ENCODE data around the gene RNF217.
"Not testable (repeated sequence)": the region's sequence is repeated elsewhere in the genome, so short reads cannot be mapped to it uniquely, and the experiment has no call there.

RNF217 gene

GRCh38 chr6:125013938-125014660 lies 51.9 kb downstream of the RNF217 start:
- H3K4me3 Mint-ChIP-seq = no peak overlapping the region
- H3K27ac Mint-ChIP-seq = peak overlapping the region; percentile 24
- H3K9me3 Mint-ChIP-seq = no peaks in the 10 kb centered on the region
- peaks cover 3% of the 10 kb centered on the region for H3K4me1 Mint-ChIP-seq
- peaks cover 1% of the 10 kb centered on the region for H3K27me3 Mint-ChIP-seq
- H3K36me3 Mint-ChIP-seq = no peaks in the 10 kb centered on the region

GRCh38 chr6:125014661-125014957 lies 52.4 kb downstream of the RNF217 start:
- no peaks in the 10 kb centered on the region for H3K36me3 Mint-ChIP-seq
- peaks cover 3% of the 10 kb centered on the region for H3K4me1 Mint-ChIP-seq
- no peaks in the 10 kb centered on the region for H3K9me3 Mint-ChIP-seq
- H3K27ac Mint-ChIP-seq = no peak overlapping the region
- peaks cover 1% of the 10 kb centered on the region for H3K27me3 Mint-ChIP-seq
- no peak overlapping the region for H3K4me3 Mint-ChIP-seq

GRCh38 chr6:125015152-125015551 lies 52.9 kb downstream of the RNF217 start:
- Mint-ChIP-seq H3K27ac (no peak overlapping the region), H3K9me3 (no peaks in the 10 kb centered on the region), H3K4me1 (peaks cover 3% of the 10 kb centered on the region), H3K27me3 (peaks cover 1% of the 10 kb centered on the region), H3K36me3 (no peaks in the 10 kb centered on the region), H3K4me3 (no peak overlapping the region)

GRCh38 chr6:125018136-125018535 lies 55.9 kb downstream of the RNF217 start:
- no peak overlapping the region for H3K27ac Mint-ChIP-seq
- H3K27me3 Mint-ChIP-seq = peaks cover 1% of the 10 kb centered on the region
- H3K9me3 Mint-ChIP-seq = no peaks in the 10 kb centered on the region
- no peaks in the 10 kb centered on the region for H3K36me3 Mint-ChIP-seq
- H3K4me1 Mint-ChIP-seq = peaks cover 3% of the 10 kb centered on the region
- H3K4me3 Mint-ChIP-seq = no peak overlapping the region

GRCh38 chr6:125019281-125019680 lies 57.0 kb downstream of the RNF217 start:
- H3K4me3 Mint-ChIP-seq = no peak overlapping the region
- peaks cover 1% of the 10 kb centered on the region for H3K27me3 Mint-ChIP-seq
- H3K27ac Mint-ChIP-seq = no peak overlapping the region
- no peaks in the 10 kb centered on the region for H3K4me1 Mint-ChIP-seq
- H3K9me3 Mint-ChIP-seq = no peaks in the 10 kb centered on the region
- no peaks in the 10 kb centered on the region for H3K36me3 Mint-ChIP-seq

- Mint-ChIP-seq H3K4me3 (no peak overlapping the region), H3K36me3 (no peaks in the 10 kb centered on the region), H3K4me1 (no peaks in the 10 kb centered on the region), H3K27ac (no peak overlapping the region), H3K9me3 (no peaks in the 10 kb centered on the region), H3K27me3 (peaks cover 1% of the 10 kb centered on the region)
These were observed 57.7 kb downstream of the RNF217 start for GRCh38 chr6:125019918-125020317.

- Mint-ChIP-seq H3K9me3 (no peaks in the 10 kb centered on the region), H3K4me3 (no peak overlapping the region), H3K36me3 (no peaks in the 10 kb centered on the region), H3K27me3 (peaks cover 1% of the 10 kb centered on the region), H3K27ac (no peak overlapping the region), H3K4me1 (no peaks in the 10 kb centered on the region)
These were observed 58.1 kb downstream of the RNF217 start for GRCh38 chr6:125020385-125020784.

GRCh38 chr6:125022391-125022989 lies 60.3 kb downstream of the RNF217 start:
- Mint-ChIP-seq H3K27ac (no peak overlapping the region), H3K9me3 (peaks cover 4% of the 10 kb centered on the region), H3K36me3 (no peaks in the 10 kb centered on the region), H3K4me1 (no peaks in the 10 kb centered on the region), H3K27me3 (peaks cover 4% of the 10 kb centered on the region), H3K4me3 (no peak overlapping the region)

GRCh38 chr6:125025164-125025854 lies 63.1 kb downstream of the RNF217 start:
- H3K4me1 Mint-ChIP-seq = no peaks in the 10 kb centered on the region

GRCh38 chr6:125027287-125027686 lies 65.0 kb downstream of the RNF217 start:
- H3K27ac Mint-ChIP-seq = no peak overlapping the region
- no peaks in the 10 kb centered on the region for H3K36me3 Mint-ChIP-seq
- peaks cover 5% of the 10 kb centered on the region for H3K27me3 Mint-ChIP-seq
- peaks cover 7% of the 10 kb centered on the region for H3K9me3 Mint-ChIP-seq
- H3K4me1 Mint-ChIP-seq = no peaks in the 10 kb centered on the region
- no peak overlapping the region for H3K4me3 Mint-ChIP-seq

More at GRCh38 chr6:125025164-125025854, 63.1 kb downstream of the RNF217 start:
- peaks cover 7% of the 10 kb centered on the region for H3K9me3 Mint-ChIP-seq
- no peak overlapping the region for H3K27ac Mint-ChIP-seq
- peaks cover 5% of the 10 kb centered on the region for H3K27me3 Mint-ChIP-seq
- H3K4me3 Mint-ChIP-seq = no peak overlapping the region
- no peaks in the 10 kb centered on the region for H3K36me3 Mint-ChIP-seq

GRCh38 chr6:125030969-125031368 lies 68.7 kb downstream of the RNF217 start:
- Mint-ChIP-seq H3K27me3 (peaks cover 5% of the 10 kb centered on the region), H3K27ac (no peak overlapping the region), H3K4me1 (no peaks in the 10 kb centered on the region), H3K4me3 (no peak overlapping the region), H3K36me3 (no peaks in the 10 kb centered on the region), H3K9me3 (peaks cover 7% of the 10 kb centered on the region)

GRCh38 chr6:125031385-125031784 lies 69.1 kb downstream of the RNF217 start:
- no peak overlapping the region for H3K27ac Mint-ChIP-seq
- H3K4me3 Mint-ChIP-seq = no peak overlapping the region
- peaks cover 5% of the 10 kb centered on the region for H3K27me3 Mint-ChIP-seq
- H3K36me3 Mint-ChIP-seq = no peaks in the 10 kb centered on the region
- peaks cover 7% of the 10 kb centered on the region for H3K9me3 Mint-ChIP-seq
- H3K4me1 Mint-ChIP-seq = no peaks in the 10 kb centered on the region

GRCh38 chr6:125034929-125035328 lies 72.7 kb downstream of the RNF217 start:
- H3K4me3 Mint-ChIP-seq, H3K27ac Mint-ChIP-seq, H3K27me3 Mint-ChIP-seq, H3K9me3 Mint-ChIP-seq, H3K36me3 Mint-ChIP-seq, H3K4me1 Mint-ChIP-seq: not testable (repeated sequence)

GRCh38 chr6:125036486-125036885 lies 74.2 kb downstream of the RNF217 start:
- H3K27ac Mint-ChIP-seq, H3K9me3 Mint-ChIP-seq, H3K4me3 Mint-ChIP-seq, H3K4me1 Mint-ChIP-seq, H3K36me3 Mint-ChIP-seq, H3K27me3 Mint-ChIP-seq: not testable (repeated sequence)

- Mint-ChIP-seq H3K9me3 (no peaks in the 10 kb centered on the region), H3K4me3 (no peak overlapping the region), H3K4me1 (no peaks in the 10 kb centered on the region)
These were observed 75.6 kb downstream of the RNF217 start for GRCh38 chr6:125037827-125038226.

GRCh38 chr6:125038925-125039324 lies 76.7 kb downstream of the RNF217 start:
- Mint-ChIP-seq H3K4me3 (no peak overlapping the region), H3K27me3 (peaks cover 2% of the 10 kb centered on the region), H3K27ac (no peak overlapping the region), H3K9me3 (no peaks in the 10 kb centered on the region), H3K36me3 (no peaks in the 10 kb centered on the region), H3K4me1 (no peaks in the 10 kb centered on the region)

More at GRCh38 chr6:125037827-125038226, 75.6 kb downstream of the RNF217 start:
- Mint-ChIP-seq H3K27ac (no peak overlapping the region), H3K27me3 (peaks cover 2% of the 10 kb centered on the region), H3K36me3 (no peaks in the 10 kb centered on the region)
